SK-N-MC (cell line): ENCODE data around the gene UNC5CL.

Source experiments
- EZH2 ChIP-seq: fragments of 200-600 bp; sonication (generic); IDR thresholded peaks from one replicate; pipeline ENCODE4 v1.6.1; 2017; ENCODE audit warnings: antibody characterized with exemption
- POLR2AphosphoS5 ChIP-seq: IDR thresholded peaks from 2 replicates; pipeline ENCODE4 v1.6.1; 2012; ENCODE audit warnings: mild to moderate bottlenecking, low read depth, low read length, borderline replicate concordance

DNA sequence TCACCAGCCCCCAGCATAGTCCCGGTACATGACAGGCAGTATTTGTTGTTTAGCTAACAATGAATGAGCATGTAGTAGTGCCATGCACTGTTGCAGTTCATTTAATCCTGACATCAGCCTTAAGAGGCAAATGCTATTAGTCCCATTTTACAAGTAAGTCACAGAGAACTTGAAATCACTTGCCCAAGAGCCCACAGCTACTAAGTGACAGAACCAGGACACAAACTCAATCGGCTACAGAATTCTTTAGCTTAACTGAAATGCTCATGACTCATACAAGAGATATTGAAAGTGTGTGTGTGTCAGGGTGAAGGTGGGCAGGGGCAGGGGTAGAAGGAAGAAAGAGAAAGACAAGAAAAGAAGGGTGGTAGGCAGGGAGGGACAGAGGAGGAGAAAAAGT is 52.7 kb downstream of the UNC5CL start:
- TF ChIP-seq EZH2 (no peak), POLR2AphosphoS5 (no peak)
